GM23248 (cell line): ENCODE data around the gene ADGRF4. TPM values are rescaled to one million over a fixed set of nuclear protein-coding genes. Genes with fewer than 3 reads are reported as not detected.

ENCODE experiments used
- DNase-seq: peaks from one replicate; pipeline ENCODE4 v3.0.0-alpha.2; 2015
- H2AFZ ChIP-seq: fragments of 200-600 bp; sonication (generic); 2 replicates; pipeline ENCODE4 v1.6.1; 2016; ENCODE audit warnings: antibody characterized with exemption
- H3F3A ChIP-seq: fragments of 200-600 bp; sonication (generic); 2 replicates; pipeline ENCODE4 v1.6.1; 2016; ENCODE audit warnings: mild to moderate bottlenecking, antibody characterized with exemption, mixed run types; ENCODE audit not compliant: insufficient read depth
- H3K27ac ChIP-seq: fragments of 200-600 bp; sonication (generic); 2 replicates; pipeline ENCODE4 v1.5.1; 2016; ENCODE audit warnings: mild to moderate bottlenecking
- H3K27me3 ChIP-seq: fragments of 200-600 bp; sonication (generic); replicated peaks from 2 replicates; pipeline ENCODE4 v1.6.1; 2016; ENCODE audit warnings: mild to moderate bottlenecking; ENCODE audit not compliant: insufficient read depth
- H3K36me3 ChIP-seq: fragments of 200-600 bp; sonication (generic); 2 replicates; pipeline ENCODE4 v1.6.1; 2016; ENCODE audit warnings: low read depth, mild to moderate bottlenecking
- H3K4me1 ChIP-seq: fragments of 200-600 bp; sonication (generic); 2 replicates; pipeline ENCODE4 v1.6.1; 2016; ENCODE audit warnings: mild to moderate bottlenecking; ENCODE audit not compliant: insufficient read depth
- H3K4me2 ChIP-seq: fragments of 200-600 bp; sonication (generic); one replicate; pipeline ENCODE4 v1.6.1; 2016; ENCODE audit warnings: mild to moderate bottlenecking; ENCODE audit not compliant: unreplicated experiment
- H3K4me3 ChIP-seq: fragments of 200-600 bp; sonication (generic); 2 replicates; pipeline ENCODE4 v1.5.1; 2016; ENCODE audit warnings: mild to moderate bottlenecking
- H3K79me2 ChIP-seq: fragments of 200-600 bp; sonication (generic); 2 replicates; pipeline ENCODE4 v1.6.1; 2016; ENCODE audit warnings: mild to moderate bottlenecking; ENCODE audit not compliant: insufficient read depth
- H3K9ac ChIP-seq: fragments of 200-600 bp; sonication (generic); 2 replicates; pipeline ENCODE4 v1.6.1; 2016; ENCODE audit warnings: mild to moderate bottlenecking
- H3K9me2 ChIP-seq: fragments of 200-600 bp; sonication (generic); 2 replicates; pipeline ENCODE4 v1.6.1; 2016; ENCODE audit warnings: mixed run types, mild to moderate bottlenecking, moderate library complexity; ENCODE audit not compliant: insufficient read depth
- H3K9me3 ChIP-seq: fragments of 200-600 bp; sonication (generic); one replicate; pipeline ENCODE4 v1.6.1; 2017; ENCODE audit warnings: low read depth
- H4K20me1 ChIP-seq: fragments of 200-600 bp; sonication (generic); 2 replicates; pipeline ENCODE4 v1.6.0; 2016; ENCODE audit not compliant: insufficient read depth
- EZH2 ChIP-seq: fragments of 200-600 bp; sonication (generic); IDR thresholded peaks from 2 replicates; pipeline ENCODE4 v1.6.1; 2018; ENCODE audit warnings: antibody characterized with exemption, mild to moderate bottlenecking; ENCODE audit not compliant: insufficient read depth, poor library complexity, severe bottlenecking
- EZH2phosphoT487 ChIP-seq: fragments of 200-600 bp; sonication (generic); IDR thresholded peaks from 2 replicates; pipeline ENCODE4 v1.6.1; 2018; ENCODE audit warnings: antibody characterized with exemption, moderate library complexity, mild to moderate bottlenecking, low read depth; ENCODE audit not compliant: insufficient read depth
- WGBS, 2 experiments: methylation state at CpG; one replicate each; pipeline ENCODE4 v1.1.6; 2015 to 2017; ENCODE audit warnings: low lambda C conversion rate in 2 of 2, low coverage in 1 of 2; ENCODE audit errors: missing lambda C conversion rate in 2 of 2; 5-methylcytosine and 5-hydroxymethylcytosine counted together
- in situ Hi-C: fragments of 300-500 bp; cut with MboI; formaldehyde crosslinking; loops from 2 replicates; pipeline ENCODE4 v1.15.0; 2020
- polyA plus RNA-seq: library from polyadenylated mRNA; unstranded; fragments of >200 nt; fragmentation: Nextera tagmentation; extraction: Ambion mirVana; gene quantifications from 2 replicates; pipeline ENCODE4 v1.2.1, GENCODE V29; 2016
- total RNA-seq: library from RNA; depleted of rRNA; stranded (reverse); fragments of >200 nt; shearing (Covaris generic); gene quantifications from 2 replicates; pipeline ENCODE4 v1.2.3, GENCODE V29; 2014

The ADGRF4 gene
- total and polyA plus RNA-seq, 2 experiments from 2014 or later = 0.11 TPM; not detected in 1

GRCh38 chr6:47665112-47665511 lies 33.3 kb upstream of the ADGRF4 start:
- TF ChIP-seq EZH2phosphoT487 = no peak
- TF ChIP-seq EZH2 = no peak
- Histone ChIP-seq H3K4me3 (no peak overlapping the region), H3K9me3 (no peaks in the 10 kb centered on the region), H3K36me3 (no peaks in the 10 kb centered on the region), H3K27me3 (peaks cover 8% of the 10 kb centered on the region), H3K9ac (no peak overlapping the region), H2AFZ (no peak overlapping the region), H3K9me2 (no peaks in the 10 kb centered on the region), H4K20me1 (no peaks in the 10 kb centered on the region), H3K4me2 (no peak overlapping the region), H3K27ac (no peak overlapping the region), H3K4me1 (no peaks in the 10 kb centered on the region), H3K79me2 (no peaks in the 10 kb centered on the region), H3F3A (no peaks in the 10 kb centered on the region)
- DNase-seq = no peak
- in situ Hi-C loops = no loop called here
- WGBS, 2 experiments = 40 to 42% methylated on average over 3 of the region's 3 CpGs

- TF ChIP-seq EZH2 (no peak), EZH2phosphoT487 (no peak)
- H3K27ac ChIP-seq = no peak overlapping the region
- in situ Hi-C loops = no loop called here
- H3K9me3 ChIP-seq = no peaks in the 10 kb centered on the region
- H3K4me3 ChIP-seq = no peak overlapping the region
- no peaks in the 10 kb centered on the region for H3K4me1 ChIP-seq
- H4K20me1 ChIP-seq = no peaks in the 10 kb centered on the region
- peaks cover 8% of the 10 kb centered on the region for H3K27me3 ChIP-seq
- no peaks in the 10 kb centered on the region for H3K79me2 ChIP-seq
- H3F3A ChIP-seq = no peaks in the 10 kb centered on the region
- 0 to 5% methylated on average over 6 of the region's 6 CpGs for WGBS, 2 experiments
- H3K9ac ChIP-seq = no peak overlapping the region
- DNase-seq = peak; percentile 2
- H2AFZ ChIP-seq = no peak overlapping the region
- H3K4me2 ChIP-seq = no peak overlapping the region
- H3K36me3 ChIP-seq = no peaks in the 10 kb centered on the region
- H3K9me2 ChIP-seq = no peaks in the 10 kb centered on the region
Measured at GRCh38 chr6:47669684-47670513, 28.5 kb upstream of the ADGRF4 start.

GRCh38 chr6:47670851-47671250 lies 27.5 kb upstream of the ADGRF4 start:
- H3K4me2 ChIP-seq = no peak overlapping the region
- DNase-seq = no peak
- H3K4me1 ChIP-seq = no peaks in the 10 kb centered on the region
- no peak overlapping the region for H2AFZ ChIP-seq
- in situ Hi-C loops = no loop called here
- TF ChIP-seq EZH2phosphoT487 (no peak), EZH2 (no peak)
- no peaks in the 10 kb centered on the region for H3F3A ChIP-seq
- H3K4me3 ChIP-seq = no peak overlapping the region
- no peaks in the 10 kb centered on the region for H3K9me3 ChIP-seq
- no peak overlapping the region for H3K27ac ChIP-seq
- no peaks in the 10 kb centered on the region for H4K20me1 ChIP-seq
- no peak overlapping the region for H3K9ac ChIP-seq
- H3K9me2 ChIP-seq = no peaks in the 10 kb centered on the region
- WGBS, 2 experiments = 18 to 23% methylated on average over 3 of the region's 3 CpGs
- no peaks in the 10 kb centered on the region for H3K79me2 ChIP-seq
- H3K27me3 ChIP-seq = peaks cover 8% of the 10 kb centered on the region
- no peaks in the 10 kb centered on the region for H3K36me3 ChIP-seq

GRCh38 chr6:47671777-47672176 lies 26.6 kb upstream of the ADGRF4 start:
- Histone ChIP-seq H3K36me3 (no peaks in the 10 kb centered on the region), H3K4me1 (no peaks in the 10 kb centered on the region), H3F3A (no peaks in the 10 kb centered on the region), H3K27ac (no peak overlapping the region), H3K27me3 (peaks cover 8% of the 10 kb centered on the region), H3K4me2 (no peak overlapping the region), H3K9me3 (no peaks in the 10 kb centered on the region), H3K9ac (no peak overlapping the region), H3K9me2 (no peaks in the 10 kb centered on the region), H3K4me3 (no peak overlapping the region), H4K20me1 (no peaks in the 10 kb centered on the region), H2AFZ (no peak overlapping the region), H3K79me2 (no peaks in the 10 kb centered on the region)
- in situ Hi-C loops = no loop called here
- DNase-seq = no peak
- no peak for TF ChIP-seq EZH2
- TF ChIP-seq EZH2phosphoT487 = no peak
- 0 to 4% methylated on average over 1 of the region's 1 CpG for WGBS, 2 experiments
